ENCODE measurements around the gene CTSA.

GRCh38 chr20:45940053-45940452 lies 48.9 kb downstream of the CTSA start:
- no peak for TF ChIP-seq POLR2A (IDR thresholded peaks at IDR 0.05)
- TF ChIP-seq, protein P1, sequence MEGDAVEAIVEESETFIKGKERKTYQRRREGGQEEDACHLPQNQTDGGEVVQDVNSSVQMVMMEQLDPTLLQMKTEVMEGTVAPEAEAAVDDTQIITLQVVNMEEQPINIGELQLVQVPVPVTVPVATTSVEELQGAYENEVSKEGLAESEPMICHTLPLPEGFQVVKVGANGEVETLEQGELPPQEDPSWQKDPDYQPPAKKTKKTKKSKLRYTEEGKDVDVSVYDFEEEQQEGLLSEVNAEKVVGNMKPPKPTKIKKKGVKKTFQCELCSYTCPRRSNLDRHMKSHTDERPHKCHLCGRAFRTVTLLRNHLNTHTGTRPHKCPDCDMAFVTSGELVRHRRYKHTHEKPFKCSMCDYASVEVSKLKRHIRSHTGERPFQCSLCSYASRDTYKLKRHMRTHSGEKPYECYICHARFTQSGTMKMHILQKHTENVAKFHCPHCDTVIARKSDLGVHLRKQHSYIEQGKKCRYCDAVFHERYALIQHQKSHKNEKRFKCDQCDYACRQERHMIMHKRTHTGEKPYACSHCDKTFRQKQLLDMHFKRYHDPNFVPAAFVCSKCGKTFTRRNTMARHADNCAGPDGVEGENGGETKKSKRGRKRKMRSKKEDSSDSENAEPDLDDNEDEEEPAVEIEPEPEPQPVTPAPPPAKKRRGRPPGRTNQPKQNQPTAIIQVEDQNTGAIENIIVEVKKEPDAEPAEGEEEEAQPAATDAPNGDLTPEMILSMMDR (IDR thresholded peaks at IDR 0.05), result no peak
